ENCODE data around the gene EFNA1.

DNA sequence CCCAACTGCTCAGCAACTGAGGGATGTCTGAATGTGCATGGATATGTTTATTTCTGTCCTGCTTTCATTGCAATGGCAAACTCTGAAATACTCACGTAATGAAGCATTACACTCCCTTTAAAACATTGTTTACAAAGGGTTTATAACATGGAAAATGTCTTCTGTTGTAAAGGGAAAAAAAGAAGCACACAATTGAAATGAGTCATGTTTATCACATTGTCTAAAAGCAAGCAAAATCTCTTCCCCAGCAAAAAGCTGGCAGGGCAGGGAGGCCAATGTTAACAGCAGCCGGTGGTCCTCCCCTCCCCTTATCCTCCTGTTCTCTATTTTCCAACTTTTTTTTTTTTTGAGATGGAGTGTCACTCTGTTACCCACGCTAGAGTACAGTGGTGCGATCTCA is 3.9 kb upstream of the EFNA1 start:
- TF ChIP-seq, protein P1, sequence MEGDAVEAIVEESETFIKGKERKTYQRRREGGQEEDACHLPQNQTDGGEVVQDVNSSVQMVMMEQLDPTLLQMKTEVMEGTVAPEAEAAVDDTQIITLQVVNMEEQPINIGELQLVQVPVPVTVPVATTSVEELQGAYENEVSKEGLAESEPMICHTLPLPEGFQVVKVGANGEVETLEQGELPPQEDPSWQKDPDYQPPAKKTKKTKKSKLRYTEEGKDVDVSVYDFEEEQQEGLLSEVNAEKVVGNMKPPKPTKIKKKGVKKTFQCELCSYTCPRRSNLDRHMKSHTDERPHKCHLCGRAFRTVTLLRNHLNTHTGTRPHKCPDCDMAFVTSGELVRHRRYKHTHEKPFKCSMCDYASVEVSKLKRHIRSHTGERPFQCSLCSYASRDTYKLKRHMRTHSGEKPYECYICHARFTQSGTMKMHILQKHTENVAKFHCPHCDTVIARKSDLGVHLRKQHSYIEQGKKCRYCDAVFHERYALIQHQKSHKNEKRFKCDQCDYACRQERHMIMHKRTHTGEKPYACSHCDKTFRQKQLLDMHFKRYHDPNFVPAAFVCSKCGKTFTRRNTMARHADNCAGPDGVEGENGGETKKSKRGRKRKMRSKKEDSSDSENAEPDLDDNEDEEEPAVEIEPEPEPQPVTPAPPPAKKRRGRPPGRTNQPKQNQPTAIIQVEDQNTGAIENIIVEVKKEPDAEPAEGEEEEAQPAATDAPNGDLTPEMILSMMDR (conservative IDR thresholded peaks at IDR 0.05; ENCODE audit: low read length), result no peak
- TF ChIP-seq EZH2phosphoT487 (IDR thresholded peaks at IDR 0.05; ENCODE audit: borderline replicate concordance, low read depth, low read length), result no peak

Data from OCI-LY7 (cell line).